A549 (cell line): ENCODE results near the gene SLC24A3.

ENCODE experiments used
- CEBPB ChIP-seq, 2 experiments: fragments of >200 bp in 1 of 2; sonication (Bioruptor Twin) in 1 of 2; formaldehyde crosslinking in 1 of 2; IDR thresholded peaks; 2 replicates each; pipeline ENCODE4 v1.6.1; 2012 to 2016
- HMGXB4 ChIP-seq: fragments of 250-450 bp; sonication (Bioruptor Pico); IDR thresholded peaks from 2 replicates; pipeline ENCODE4 v1.5.0; 2021; ENCODE audit warnings: mild to moderate bottlenecking, moderate library complexity, borderline replicate concordance
- POLR2A ChIP-seq: IDR thresholded peaks from 2 replicates; pipeline ENCODE4 v1.6.1; 2012; ENCODE audit warnings: mild to moderate bottlenecking, low read length
- USF2 ChIP-seq: fragments of 450-650 bp; IDR thresholded peaks from 2 replicates; pipeline ENCODE4 v1.6.1; 2014; ENCODE audit warnings: antibody characterized with exemption
- TF ChIP-seq, protein P1 (sequence below): fragments of 200-600 bp; sonication (generic); IDR thresholded peaks from 2 replicates; pipeline ENCODE4 v1.6.1; 2016; ENCODE audit warnings: antibody characterized with exemption, mild to moderate bottlenecking, moderate library complexity

GRCh38 chr20:19207541-19207940 is 4.9 kb upstream of the SLC24A3 start:
- TF ChIP-seq HMGXB4 (CRISPR knock-in tag) (no peak), CEBPB (IDR thresholded peaks at IDR 0.05) (no peak), POLR2A (no peak), USF2 (no peak)
- TF ChIP-seq, protein P1, sequence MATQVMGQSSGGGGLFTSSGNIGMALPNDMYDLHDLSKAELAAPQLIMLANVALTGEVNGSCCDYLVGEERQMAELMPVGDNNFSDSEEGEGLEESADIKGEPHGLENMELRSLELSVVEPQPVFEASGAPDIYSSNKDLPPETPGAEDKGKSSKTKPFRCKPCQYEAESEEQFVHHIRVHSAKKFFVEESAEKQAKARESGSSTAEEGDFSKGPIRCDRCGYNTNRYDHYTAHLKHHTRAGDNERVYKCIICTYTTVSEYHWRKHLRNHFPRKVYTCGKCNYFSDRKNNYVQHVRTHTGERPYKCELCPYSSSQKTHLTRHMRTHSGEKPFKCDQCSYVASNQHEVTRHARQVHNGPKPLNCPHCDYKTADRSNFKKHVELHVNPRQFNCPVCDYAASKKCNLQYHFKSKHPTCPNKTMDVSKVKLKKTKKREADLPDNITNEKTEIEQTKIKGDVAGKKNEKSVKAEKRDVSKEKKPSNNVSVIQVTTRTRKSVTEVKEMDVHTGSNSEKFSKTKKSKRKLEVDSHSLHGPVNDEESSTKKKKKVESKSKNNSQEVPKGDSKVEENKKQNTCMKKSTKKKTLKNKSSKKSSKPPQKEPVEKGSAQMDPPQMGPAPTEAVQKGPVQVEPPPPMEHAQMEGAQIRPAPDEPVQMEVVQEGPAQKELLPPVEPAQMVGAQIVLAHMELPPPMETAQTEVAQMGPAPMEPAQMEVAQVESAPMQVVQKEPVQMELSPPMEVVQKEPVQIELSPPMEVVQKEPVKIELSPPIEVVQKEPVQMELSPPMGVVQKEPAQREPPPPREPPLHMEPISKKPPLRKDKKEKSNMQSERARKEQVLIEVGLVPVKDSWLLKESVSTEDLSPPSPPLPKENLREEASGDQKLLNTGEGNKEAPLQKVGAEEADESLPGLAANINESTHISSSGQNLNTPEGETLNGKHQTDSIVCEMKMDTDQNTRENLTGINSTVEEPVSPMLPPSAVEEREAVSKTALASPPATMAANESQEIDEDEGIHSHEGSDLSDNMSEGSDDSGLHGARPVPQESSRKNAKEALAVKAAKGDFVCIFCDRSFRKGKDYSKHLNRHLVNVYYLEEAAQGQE: no peak
